Measurements from ENCODE around the gene TRAF3.

TRAF3 gene

GRCh38 chr14:102931580-102932285 lies 154.5 kb downstream of the TRAF3 start:
- no peak overlapping the region for H3K4me3 ChIP-seq (ENCODE audit: low read depth, low read length)

GRCh38 chr14:102932484-102933248 lies 155.4 kb downstream of the TRAF3 start:
- H3K4me3 ChIP-seq (ENCODE audit: low read depth, low read length), result no peak overlapping the region

GRCh38 chr14:102933618-102934231 lies 156.5 kb downstream of the TRAF3 start:
- no peak overlapping the region for H3K4me3 ChIP-seq (ENCODE audit: low read depth, low read length)

- no peak overlapping the region for H3K4me3 ChIP-seq (ENCODE audit: low read depth, low read length)
Observed at GRCh38 chr14:102935756-102936155, 158.5 kb downstream of the TRAF3 start.

GRCh38 chr14:102937331-102938175 lies 160.3 kb downstream of the TRAF3 start:
- H3K4me3 ChIP-seq (ENCODE audit: low read depth, low read length), result no peak overlapping the region

- H3K4me3 ChIP-seq (ENCODE audit: low read depth, low read length), result no peak overlapping the region
Observed at GRCh38 chr14:102938191-102938590, 160.9 kb downstream of the TRAF3 start.

GRCh38 chr14:102939329-102939728 lies 162.1 kb downstream of the TRAF3 start:
- H3K4me3 ChIP-seq (ENCODE audit: low read depth, low read length), result no peak overlapping the region

- no peak overlapping the region for H3K4me3 ChIP-seq (ENCODE audit: low read depth, low read length)
Observed at GRCh38 chr14:102939820-102940561, 162.7 kb downstream of the TRAF3 start.

GRCh38 chr14:102940729-102941362 lies 163.6 kb downstream of the TRAF3 start:
- H3K4me3 ChIP-seq (ENCODE audit: low read depth, low read length), result no peak overlapping the region

GRCh38 chr14:102941419-102942011 lies 164.3 kb downstream of the TRAF3 start:
- H3K4me3 ChIP-seq (ENCODE audit: low read depth, low read length), result no peak overlapping the region

GRCh38 chr14:102942069-102942468 lies 164.8 kb downstream of the TRAF3 start:
- H3K4me3 ChIP-seq (ENCODE audit: low read depth, low read length), result no peak overlapping the region

- H3K4me3 ChIP-seq (ENCODE audit: low read depth, low read length), result no peak overlapping the region
Observed at GRCh38 chr14:102943454-102943853, 166.2 kb downstream of the TRAF3 start.

- no peak overlapping the region for H3K4me3 ChIP-seq (ENCODE audit: low read depth, low read length)
Observed at GRCh38 chr14:102943979-102944378, 166.7 kb downstream of the TRAF3 start.

- no peak overlapping the region for H3K4me3 ChIP-seq (ENCODE audit: low read depth, low read length)
Observed at GRCh38 chr14:102944448-102945330, 167.4 kb downstream of the TRAF3 start.

GRCh38 chr14:102945346-102946130 lies 168.3 kb downstream of the TRAF3 start:
- no peak overlapping the region for H3K4me3 ChIP-seq (ENCODE audit: low read depth, low read length)

- H3K4me3 ChIP-seq (ENCODE audit: low read depth, low read length), result no peak overlapping the region
Observed at GRCh38 chr14:102947321-102948103, 170.3 kb downstream of the TRAF3 start.

GRCh38 chr14:102948698-102949061 lies 171.4 kb downstream of the TRAF3 start:
- H3K4me3 ChIP-seq (ENCODE audit: low read depth, low read length), result no peak overlapping the region

All from iPS-11a (cell line).